CD4-positive, alpha-beta memory T cell (primary cell): ENCODE data around the gene ABCF2. TPM values are rescaled to one million over a fixed set of nuclear protein-coding genes. Genes with fewer than 3 reads are reported as not detected.
A peak's percentile ranks its signal among the peaks of the same experiment; 100 is the strongest.

ENCODE experiments used
- CTCF ChIA-PET: fragments of 350-600 bp; sonication (Branson Sonifier 250); formaldehyde crosslinking; loops from one replicate; lab custom pipeline; 2021; ENCODE audit warnings: inconsistent platforms; ENCODE audit not compliant: partially characterized antibody; lab: Charles Lee
- POLR2A ChIA-PET: fragments of 350-600 bp; sonication (Branson Sonifier 250); formaldehyde crosslinking; loops from one replicate; lab custom pipeline; 2021; ENCODE audit not compliant: partially characterized antibody; lab: Charles Lee
- DNase-seq, 5 donors: peaks; one replicate each; pipeline versions ENCODE4 v3.0.0 to v3.0.0-alpha.2; 2020 to 2022; ENCODE audit warnings: mixed read lengths in 1 of 5
- H3K27ac ChIP-seq: one replicate; pipeline ENCODE4 v1.7.0; 2013; ENCODE audit warnings: low read depth, low read length
- H3K27me3 ChIP-seq: 2 replicates; pipeline ENCODE4 v1.7.0; 2013; ENCODE audit warnings: mild to moderate bottlenecking, low read length, moderate library complexity; ENCODE audit not compliant: insufficient read depth
- H3K36me3 ChIP-seq: 2 replicates; pipeline ENCODE4 v1.7.0; 2013; ENCODE audit warnings: mild to moderate bottlenecking, low read length, moderate library complexity; ENCODE audit not compliant: insufficient read depth
- H3K4me1 ChIP-seq: 2 replicates; pipeline ENCODE4 v1.7.0; 2013; ENCODE audit warnings: mild to moderate bottlenecking, low read length, moderate library complexity; ENCODE audit not compliant: insufficient read depth
- H3K4me3 ChIP-seq, 2 donors: one replicate each; pipeline ENCODE4 v1.7.0; 2013; ENCODE audit warnings: low read length in 2 of 2, mild to moderate bottlenecking in 1 of 2
- H3K9me3 ChIP-seq, 2 donors: one replicate each; pipeline ENCODE4 v1.7.0; 2013; ENCODE audit warnings: low read length in 2 of 2, control low read depth in 1 of 2; ENCODE audit not compliant: control insufficient read depth in 1 of 2
- H3K27ac Mint-ChIP-seq, 7 donors: one replicate each; pipeline ENCODE4 v1.8.0; 2020 to 2021; ENCODE audit warnings: mixed read lengths in 7 of 7, mild to moderate bottlenecking in 6 of 7, inconsistent platforms in 3 of 7, moderate library complexity in 3 of 7
- H3K27me3 Mint-ChIP-seq, 2 donors: one replicate each; pipeline ENCODE4 v1.8.0; 2020 to 2021; ENCODE audit warnings: mixed read lengths in 2 of 2
- H3K36me3 Mint-ChIP-seq, 2 donors: one replicate each; pipeline ENCODE4 v1.8.0; 2020 to 2021; ENCODE audit warnings: mixed read lengths in 2 of 2, inconsistent platforms in 1 of 2, mild to moderate bottlenecking in 1 of 2
- H3K4me1 Mint-ChIP-seq, 4 donors: one replicate each; pipeline ENCODE4 v1.8.0; 2020 to 2021; ENCODE audit warnings: mixed read lengths in 4 of 4, mild to moderate bottlenecking in 1 of 4
- H3K4me3 Mint-ChIP-seq, 8 donors: one replicate each; pipeline ENCODE4 v1.8.0; 2020 to 2021; ENCODE audit warnings: mixed read lengths in 8 of 8, mild to moderate bottlenecking in 7 of 8, moderate library complexity in 6 of 8, inconsistent platforms in 3 of 8
- H3K9me3 Mint-ChIP-seq, 8 donors: one replicate each; pipeline ENCODE4 v1.8.0; 2020 to 2021; ENCODE audit warnings: mixed read lengths in 8 of 8, mild to moderate bottlenecking in 5 of 8, inconsistent platforms in 3 of 8, moderate library complexity in 1 of 8
- intact Hi-C: fragments of 100-400 bp; cut with micrococcal nuclease; formaldehyde crosslinking; loops from one replicate; pipeline ENCODE4 v1.15.1; 2023
- polyA plus RNA-seq, 2 donors: library from polyadenylated mRNA; unstranded; fragments of 300-500 nt; fragmentation: Illumina TruSeq; gene quantifications; one replicate each; pipeline ENCODE4 v1.2.3, GENCODE V29; 2021
- total RNA-seq, 2 experiments: library from RNA; stranded (reverse); gene quantifications; one replicate each; pipeline ENCODE4 v1.2.3, GENCODE V29; 2021

Gene ABCF2
- total RNA-seq (10 to 100 TPM; 31.4 to 35.7 TPM), polyA plus RNA-seq (10 to 100 TPM; 33.0 to 37.3 TPM)

GRCh38 chr7:151226875-151227782, at the start of gene ABCF2:
Gene ABCF2 (minus strand): TSS chr7:151227205. CDS start chr7:151226458, 747 bp downstream.
- peaks cover 29 to 52% (median 40%) of the 10 kb centered on the region in 4 donors for H3K4me1 Mint-ChIP-seq

GRCh38 chr7:151275813-151276577, 49.0 kb upstream of the ABCF2 start:
- Mint-ChIP-seq H3K36me3 (no peaks in the 10 kb centered on the region), H3K27ac (peak overlapping the region in 4 of 7 donors; percentile 2 to 70 (median 60)), H3K27me3 (peaks cover 2 to 8% of the 10 kb centered on the region in 2 donors), H3K4me3 (peak overlapping the region; percentile 43 to 84 (median 64)), H3K4me1 (peaks cover 15 to 26% (median 20%) of the 10 kb centered on the region in 4 donors), H3K9me3 (no peaks in the 10 kb centered on the region)
- Histone ChIP-seq H3K9me3 (no peaks in the 10 kb centered on the region), H3K36me3 (no peaks in the 10 kb centered on the region), H3K27me3 (peaks cover 6% of the 10 kb centered on the region), H3K27ac (no peak overlapping the region), H3K4me3 (peak overlapping the region; percentile 23 to 61), H3K4me1 (peaks cover 25% of the 10 kb centered on the region)
- DNase-seq = peak in 2 of 5 donors; percentile 6 to 29
- ChIA-PET CTCF (interaction anchor here (1.6 kb wide), 1 partner anchor 32 kb away, joined by 5 read pairs; no protein-coding TSS in a partner anchor), POLR2A (interaction anchor here (0.8 kb wide), 1 partner anchor 48 kb away, joined by 3 read pairs; no protein-coding TSS in a partner anchor)
- intact Hi-C loops = no loop called here

More at GRCh38 chr7:151226875-151227782, at the start of gene ABCF2:
- peak within 1 kb of the TSS; percentile 95 to 100 (median 96) for H3K4me3 Mint-ChIP-seq
- H3K9me3 ChIP-seq = no peaks in the 10 kb centered on the region
- peaks cover 26 to 39% of the 10 kb centered on the region in 2 donors for H3K36me3 Mint-ChIP-seq
- ChIA-PET CTCF (interaction anchor here (0.5 to 2.9 kb wide), 6 partner anchors 10 to 264 kb away, joined by 3 to 33 read pairs (median 3); no protein-coding TSS in a partner anchor), POLR2A (interaction anchor here (0.6 to 3.6 kb wide), 22 partner anchors 9 to 1512 kb away, joined by 3 to 32 read pairs (median 4); partner anchors contain the start of genes GBX1, H2BK1, NUB1 and RHEB)
- peak within 1 kb of the TSS; percentile 95 to 98 (median 96) for H3K27ac Mint-ChIP-seq
- peak; percentile 94 to 99 (median 95) for DNase-seq
- no peaks in the 10 kb centered on the region for H3K27me3 ChIP-seq
- peak within 1 kb of the TSS; percentile 62 to 80 for H3K4me3 ChIP-seq
- intact Hi-C loops = loop anchor here (1.0 to 2.0 kb wide), 6 partner anchors 17 to 1389 kb away; partner anchors contain the start of genes PRKAG2, SLC4A2 and ZNF862
- peaks cover 28% of the 10 kb centered on the region for H3K36me3 ChIP-seq
- H3K27ac ChIP-seq = peak within 1 kb of the TSS; percentile 83
- H3K9me3 Mint-ChIP-seq = peaks cover 0 to 2% (median 0%) of the 10 kb centered on the region in 8 donors
- H3K4me1 ChIP-seq = peaks cover 34% of the 10 kb centered on the region
- H3K27me3 Mint-ChIP-seq = no peaks in the 10 kb centered on the region

GRCh38 chr7:151274936-151275812, 48.2 kb upstream of the ABCF2 start:
- H3K27me3 ChIP-seq = peaks cover under 1% of the 10 kb centered on the region
- POLR2A ChIA-PET = interaction anchor here (0.8 kb wide), 1 partner anchor 48 kb away, joined by 3 read pairs; no protein-coding TSS in a partner anchor
- peaks cover 25% of the 10 kb centered on the region for H3K4me1 ChIP-seq

GRCh38 chr7:151274396-151274795, 47.4 kb upstream of the ABCF2 start:
- Mint-ChIP-seq H3K27ac (no peak overlapping the region), H3K36me3 (no peaks in the 10 kb centered on the region), H3K27me3 (peaks cover 0 to 4% of the 10 kb centered on the region in 2 donors), H3K9me3 (no peaks in the 10 kb centered on the region), H3K4me3 (peak overlapping the region in 5 of 8 donors; percentile 3 to 67 (median 53)), H3K4me1 (peaks cover 15 to 26% (median 20%) of the 10 kb centered on the region in 4 donors)
- ChIA-PET CTCF (interaction anchor here (1.6 kb wide), 1 partner anchor 31 kb away, joined by 5 read pairs; no protein-coding TSS in a partner anchor), POLR2A (no interaction called here)
- intact Hi-C loops = no loop called here
- DNase-seq = peak in 1 of 5 donors; percentile 24
- Histone ChIP-seq H3K27ac (no peak overlapping the region), H3K9me3 (no peaks in the 10 kb centered on the region), H3K4me3 (no peak overlapping the region), H3K27me3 (no peaks in the 10 kb centered on the region), H3K36me3 (no peaks in the 10 kb centered on the region), H3K4me1 (peaks cover 25% of the 10 kb centered on the region)

More at GRCh38 chr7:151274936-151275812, 48.2 kb upstream of the ABCF2 start:
- peaks cover 0 to 6% of the 10 kb centered on the region in 2 donors for H3K27me3 Mint-ChIP-seq
- DNase-seq = peak in 1 of 5 donors; percentile 23
- H3K27ac Mint-ChIP-seq = peak overlapping the region in 1 of 7 donors; percentile 69
- H3K4me3 Mint-ChIP-seq = peak overlapping the region in 6 of 8 donors; percentile 47 to 84 (median 65)
- no peaks in the 10 kb centered on the region for H3K36me3 Mint-ChIP-seq
- H3K27ac ChIP-seq = no peak overlapping the region
- no peaks in the 10 kb centered on the region for H3K9me3 Mint-ChIP-seq
- H3K4me1 Mint-ChIP-seq = peaks cover 15 to 26% (median 20%) of the 10 kb centered on the region in 4 donors
- CTCF ChIA-PET = interaction anchor here (1.6 kb wide), 1 partner anchor 31 kb away, joined by 5 read pairs; no protein-coding TSS in a partner anchor
- intact Hi-C loops = no loop called here
- no peaks in the 10 kb centered on the region for H3K9me3 ChIP-seq
- no peak overlapping the region for H3K4me3 ChIP-seq
- no peaks in the 10 kb centered on the region for H3K36me3 ChIP-seq

GRCh38 chr7:151273651-151274390, 46.8 kb upstream of the ABCF2 start:
- H3K4me1 ChIP-seq = peaks cover 25% of the 10 kb centered on the region
- DNase-seq = peak in 1 of 5 donors; percentile 33
- peaks cover 0 to 4% of the 10 kb centered on the region in 2 donors for H3K27me3 Mint-ChIP-seq
- intact Hi-C loops = no loop called here
- H3K9me3 Mint-ChIP-seq = no peaks in the 10 kb centered on the region
- H3K4me1 Mint-ChIP-seq = peaks cover 15 to 26% (median 20%) of the 10 kb centered on the region in 4 donors
- no peaks in the 10 kb centered on the region for H3K36me3 Mint-ChIP-seq
- no peak overlapping the region for H3K4me3 ChIP-seq
- H3K27ac ChIP-seq = no peak overlapping the region
- CTCF ChIA-PET = interaction anchor here (1.6 kb wide), 1 partner anchor 30 kb away, joined by 5 read pairs; no protein-coding TSS in a partner anchor
- no peak overlapping the region for H3K4me3 Mint-ChIP-seq
- POLR2A ChIA-PET = no interaction called here
- no peaks in the 10 kb centered on the region for H3K27me3 ChIP-seq
- H3K9me3 ChIP-seq = no peaks in the 10 kb centered on the region
- no peaks in the 10 kb centered on the region for H3K36me3 ChIP-seq
- H3K27ac Mint-ChIP-seq = no peak overlapping the region
